H54 (cell line): Measurements from ENCODE around the gene NLRP10.
"Not testable (repeated sequence)": the region's sequence is repeated elsewhere in the genome, so short reads cannot be mapped to it uniquely, and the experiment has no call there.

Experiments
- DNase-seq: peaks from one replicate; pipeline ENCODE4 v3.0.0; 2011; ENCODE audit warnings: low spot score, mixed read lengths; ENCODE audit not compliant: insufficient read length
- FAIRE-seq: peaks from 3 replicates; lab custom pipeline; 2011; peaks lifted over from hg19 to GRCh38; lab: Jason Lieb, UNC
- POLR2A ChIP-seq: IDR thresholded peaks from 2 replicates; pipeline ENCODE4 v1.6.1; 2011; ENCODE audit warnings: low read depth, mild to moderate bottlenecking, low read length

Gene NLRP10

DNA sequence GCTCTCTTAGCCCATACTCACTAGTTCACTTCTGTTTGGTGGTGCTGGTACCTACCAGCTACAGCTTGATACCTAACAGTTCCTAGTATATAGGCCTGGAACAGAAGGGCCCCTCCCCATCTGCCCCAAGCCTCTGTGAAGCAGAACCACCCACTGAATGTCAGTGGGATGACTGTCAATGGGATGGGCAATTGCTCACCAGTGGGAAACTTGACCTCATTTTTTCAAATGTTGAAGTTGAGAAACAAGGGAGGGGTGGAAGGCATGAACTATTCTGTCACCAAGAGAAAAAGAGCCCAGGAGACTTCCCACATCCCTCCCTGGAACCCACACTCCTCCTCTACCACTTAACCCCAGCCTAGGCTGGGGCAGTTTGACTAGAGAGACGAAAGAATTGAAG is at the start of gene NLRP10:
Gene NLRP10, minus strand, starts transcription at position 62 of the 400 bp plus-strand sequence. CDS start 1,952 bp downstream, outside the sequence.
- peak; percentile 38 for DNase-seq
- FAIRE-seq = no peak
- TF ChIP-seq POLR2A = no peak

DNA sequence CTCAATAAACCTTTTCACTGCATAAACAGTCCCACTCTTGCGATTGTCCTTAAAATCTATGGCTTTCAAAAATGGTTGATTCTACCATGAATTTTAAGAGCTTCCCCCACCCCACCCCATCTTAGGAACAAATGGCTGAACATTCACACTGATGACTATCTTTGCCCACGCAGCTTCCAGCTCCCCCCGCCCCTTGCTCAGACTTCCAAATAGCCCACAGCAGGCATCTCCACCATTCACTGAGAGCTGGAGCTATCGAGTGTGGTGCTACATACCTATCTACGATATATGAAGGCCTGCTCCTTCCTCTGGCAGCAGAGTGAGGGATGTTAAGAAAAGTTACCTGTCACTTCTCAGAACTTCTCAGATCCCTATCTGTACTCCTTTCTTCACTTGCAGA is 48.6 kb upstream of the NLRP10 start:
- DNase-seq = no peak
- no peak for FAIRE-seq
- no peak for TF ChIP-seq POLR2A

GRCh38 chr11:8011981-8012444 is 46.8 kb upstream of the NLRP10 start:
- TF ChIP-seq POLR2A = no peak
- FAIRE-seq (peak; percentile 50), DNase-seq (peak; percentile 57)

- FAIRE-seq (no peak), DNase-seq (no peak)
- TF ChIP-seq POLR2A = no peak
Measured at GRCh38 chr11:8011371-8011770, 46.1 kb upstream of the NLRP10 start.

GRCh38 chr11:8009856-8010255 is 44.6 kb upstream of the NLRP10 start:
- no peak for TF ChIP-seq POLR2A
- no peak for FAIRE-seq
- no peak for DNase-seq

GRCh38 chr11:8008212-8008611 is 43.0 kb upstream of the NLRP10 start:
- FAIRE-seq (no peak), DNase-seq (no peak)
- no peak for TF ChIP-seq POLR2A

DNA sequence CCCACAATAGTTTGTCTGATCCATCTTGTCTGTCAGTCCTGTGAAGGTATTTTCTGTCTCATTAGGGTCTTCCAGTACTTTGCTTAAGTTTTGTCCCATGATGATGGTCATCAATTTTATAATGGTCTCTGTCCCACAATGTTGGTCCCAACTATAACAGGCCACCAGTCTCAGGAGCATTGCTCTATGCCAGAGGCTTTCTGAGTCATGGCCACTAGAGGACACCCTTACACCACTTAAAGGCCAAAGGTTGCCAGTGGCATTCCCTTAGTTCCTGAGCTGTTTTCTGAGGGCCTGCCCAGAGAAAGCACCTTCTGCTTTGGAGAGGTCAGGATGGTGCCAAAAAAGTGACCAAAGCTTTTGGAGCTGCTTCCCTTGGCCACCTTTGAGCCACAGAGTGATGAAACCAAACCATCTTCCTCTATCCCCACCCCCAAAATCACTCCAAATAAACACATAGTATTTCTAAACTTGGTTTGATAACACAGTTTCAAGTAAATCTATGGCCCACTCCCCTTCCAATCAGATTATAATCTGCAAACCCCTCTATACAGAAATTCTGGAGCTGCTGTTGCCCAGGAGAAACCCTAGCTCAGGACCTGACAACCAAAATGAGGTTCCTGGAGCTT is 41.2 kb upstream of the NLRP10 start:
- DNase-seq = peak; percentile 73

DNA sequence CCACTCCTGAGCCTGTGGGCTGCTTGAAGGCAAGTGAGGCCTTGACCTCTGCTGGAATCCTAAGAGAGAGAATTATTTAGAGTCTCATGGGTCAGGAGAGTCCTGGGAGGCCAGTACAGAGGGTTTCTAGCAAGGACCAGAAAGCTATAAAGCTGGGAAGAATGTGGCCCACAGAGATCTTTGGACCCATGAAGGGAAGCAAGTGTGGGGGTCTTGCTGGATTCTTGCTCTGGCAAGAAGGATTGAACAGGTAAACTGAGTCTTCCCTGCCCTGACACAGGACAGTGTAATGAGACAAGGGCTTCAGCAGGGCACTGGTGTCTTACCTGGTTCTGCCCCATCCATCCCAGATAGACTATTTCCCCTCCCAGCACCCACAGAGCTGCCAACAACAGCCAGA is 40.3 kb upstream of the NLRP10 start:
- no peak for TF ChIP-seq POLR2A
- FAIRE-seq (no peak), DNase-seq (no peak)

More for the DNA sequence above, 41.2 kb upstream of the NLRP10 start:
- no peak for TF ChIP-seq POLR2A
- peak; percentile 61 for FAIRE-seq

GRCh38 chr11:8004008-8004407 is 38.8 kb upstream of the NLRP10 start:
- FAIRE-seq (no peak), DNase-seq (no peak)
- no peak for TF ChIP-seq POLR2A

DNA sequence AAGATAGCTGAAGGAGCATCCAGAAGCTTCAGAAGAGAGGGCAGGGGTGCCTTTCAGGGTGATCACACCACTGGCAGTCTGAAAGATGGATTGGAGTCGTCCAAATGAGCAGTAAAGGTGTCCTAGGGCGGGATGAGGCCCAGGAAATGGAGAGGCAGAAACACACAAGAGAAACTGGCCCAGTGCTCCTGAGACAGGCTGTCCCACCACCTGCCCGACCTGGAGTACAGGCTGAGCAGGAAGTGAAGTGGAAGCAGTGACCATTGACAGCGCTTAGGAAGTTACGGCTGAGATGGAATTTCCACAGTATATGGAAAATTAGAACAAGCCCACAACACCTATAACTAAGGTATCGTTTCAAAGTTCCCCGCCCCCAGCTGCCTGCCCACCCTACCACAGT is 37.9 kb upstream of the NLRP10 start:
- TF ChIP-seq POLR2A = no peak
- FAIRE-seq = no peak

GRCh38 chr11:8002676-8003075 is 37.4 kb upstream of the NLRP10 start:
- no peak for DNase-seq
- FAIRE-seq = no peak
- no peak for TF ChIP-seq POLR2A

More for the DNA sequence above, 37.9 kb upstream of the NLRP10 start:
- DNase-seq = no peak

DNA sequence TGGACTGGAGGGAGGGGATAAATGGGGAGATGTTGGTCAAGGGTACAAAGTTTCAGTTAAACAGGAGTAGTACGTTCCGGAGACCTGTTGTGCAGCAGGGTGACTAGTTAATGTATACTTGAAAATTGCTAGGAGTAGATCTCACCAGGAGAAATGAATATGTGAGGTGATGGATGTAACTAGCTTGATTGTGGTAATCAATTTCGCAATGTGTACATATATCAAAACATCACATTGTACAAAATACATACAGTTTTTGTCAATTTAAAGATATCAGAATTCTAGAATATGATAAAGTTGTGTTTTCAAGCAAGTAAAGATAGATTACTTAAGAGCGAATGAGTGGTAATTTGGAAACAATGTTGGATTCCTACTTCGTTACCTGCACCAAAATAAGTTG is 35.1 kb upstream of the NLRP10 start:
- DNase-seq (no peak), FAIRE-seq (no peak)
- TF ChIP-seq POLR2A = no peak

GRCh38 chr11:7999795-8000194 is 34.5 kb upstream of the NLRP10 start:
- TF ChIP-seq POLR2A = no peak
- FAIRE-seq = no peak
- no peak for DNase-seq

- DNase-seq (no peak), FAIRE-seq (no peak)
- TF ChIP-seq POLR2A = no peak
Measured at GRCh38 chr11:7994581-7995278, 29.5 kb upstream of the NLRP10 start.

DNA sequence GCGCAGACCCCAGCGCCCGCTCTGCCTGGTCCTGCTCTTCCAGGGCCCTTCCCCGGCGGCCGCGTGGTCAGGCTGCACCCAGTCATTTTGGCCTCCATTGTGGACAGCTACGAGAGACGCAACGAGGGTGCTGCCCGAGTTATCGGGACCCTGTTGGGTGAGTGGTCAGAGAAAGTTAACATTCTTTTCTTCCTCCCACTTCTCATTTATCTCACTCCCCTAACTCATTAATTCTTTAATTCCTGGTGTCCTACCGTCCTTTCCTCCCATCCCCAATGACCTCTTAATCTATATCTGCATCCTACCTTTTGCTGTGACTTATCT is 22.3 kb upstream of the NLRP10 start:
- FAIRE-seq, DNase-seq: not testable (repeated sequence)
